ENCODE results near the gene SLC26A11.

The SLC26A11 gene

DNA sequence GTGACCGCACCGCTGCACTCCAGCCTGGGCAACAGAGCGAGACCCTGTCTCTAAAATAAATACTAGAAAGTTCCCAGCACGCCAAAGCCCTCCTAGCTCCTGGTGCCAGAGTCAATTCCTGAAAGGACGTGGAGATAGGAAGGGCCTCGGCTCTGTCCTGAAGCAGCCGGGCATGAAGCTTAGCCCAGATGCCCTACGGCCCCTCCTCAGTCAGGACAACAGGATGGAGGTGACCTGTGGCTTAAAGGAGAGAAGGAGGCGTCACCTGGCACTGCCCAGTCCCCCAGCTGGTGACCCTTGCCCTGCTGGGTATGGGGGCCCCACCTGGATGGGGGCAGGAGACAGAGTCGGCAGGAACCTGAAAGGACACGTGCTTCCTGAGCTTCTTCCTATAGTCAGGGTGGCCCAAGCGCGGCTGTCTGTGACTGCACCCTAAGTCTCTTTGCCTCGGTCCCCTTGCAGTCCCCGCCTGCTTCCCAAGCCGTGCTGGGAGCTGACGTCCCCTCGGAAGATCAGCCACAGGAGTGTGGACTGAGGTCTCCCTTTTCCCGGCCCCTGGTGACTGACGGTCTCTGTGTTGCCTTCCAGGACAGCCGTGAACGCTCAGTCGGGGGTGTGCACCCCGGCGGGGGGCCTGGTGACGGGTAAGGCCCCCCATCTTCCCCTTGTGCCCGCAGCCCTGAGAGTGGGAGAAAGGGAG lies 25.5 kb downstream of the SLC26A11 start:
- no peak overlapping the region for H3K27ac ChIP-seq
- no peak for TF ChIP-seq ZFX (IDR thresholded peaks at IDR 0.05)
- TF ChIP-seq, protein P1, sequence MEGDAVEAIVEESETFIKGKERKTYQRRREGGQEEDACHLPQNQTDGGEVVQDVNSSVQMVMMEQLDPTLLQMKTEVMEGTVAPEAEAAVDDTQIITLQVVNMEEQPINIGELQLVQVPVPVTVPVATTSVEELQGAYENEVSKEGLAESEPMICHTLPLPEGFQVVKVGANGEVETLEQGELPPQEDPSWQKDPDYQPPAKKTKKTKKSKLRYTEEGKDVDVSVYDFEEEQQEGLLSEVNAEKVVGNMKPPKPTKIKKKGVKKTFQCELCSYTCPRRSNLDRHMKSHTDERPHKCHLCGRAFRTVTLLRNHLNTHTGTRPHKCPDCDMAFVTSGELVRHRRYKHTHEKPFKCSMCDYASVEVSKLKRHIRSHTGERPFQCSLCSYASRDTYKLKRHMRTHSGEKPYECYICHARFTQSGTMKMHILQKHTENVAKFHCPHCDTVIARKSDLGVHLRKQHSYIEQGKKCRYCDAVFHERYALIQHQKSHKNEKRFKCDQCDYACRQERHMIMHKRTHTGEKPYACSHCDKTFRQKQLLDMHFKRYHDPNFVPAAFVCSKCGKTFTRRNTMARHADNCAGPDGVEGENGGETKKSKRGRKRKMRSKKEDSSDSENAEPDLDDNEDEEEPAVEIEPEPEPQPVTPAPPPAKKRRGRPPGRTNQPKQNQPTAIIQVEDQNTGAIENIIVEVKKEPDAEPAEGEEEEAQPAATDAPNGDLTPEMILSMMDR (conservative IDR thresholded peaks at IDR 0.05): no peak

DNA sequence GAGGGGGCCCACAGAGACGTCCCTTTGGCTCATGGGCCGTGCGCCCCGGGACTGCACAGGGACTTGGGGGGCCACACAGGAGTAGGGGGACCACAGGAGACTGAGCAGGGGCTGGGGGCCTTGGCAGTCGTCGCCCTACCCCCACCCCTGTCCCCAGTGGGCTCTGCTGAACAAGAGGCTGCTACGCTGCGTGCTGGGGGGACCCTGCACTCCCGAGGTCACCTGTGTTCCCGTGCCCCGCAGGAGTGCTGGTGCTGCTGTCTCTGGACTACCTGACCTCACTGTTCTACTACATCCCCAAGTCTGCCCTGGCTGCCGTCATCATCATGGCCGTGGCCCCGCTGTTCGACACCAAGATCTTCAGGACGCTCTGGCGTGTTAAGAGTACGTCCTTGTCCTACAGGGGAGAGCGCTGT lies 26.0 kb downstream of the SLC26A11 start:
- no peak for TF ChIP-seq ZFX (IDR thresholded peaks at IDR 0.05)
- TF ChIP-seq, protein P1 (conservative IDR thresholded peaks at IDR 0.05): no peak
- H3K27ac ChIP-seq: no peak overlapping the region

DNA sequence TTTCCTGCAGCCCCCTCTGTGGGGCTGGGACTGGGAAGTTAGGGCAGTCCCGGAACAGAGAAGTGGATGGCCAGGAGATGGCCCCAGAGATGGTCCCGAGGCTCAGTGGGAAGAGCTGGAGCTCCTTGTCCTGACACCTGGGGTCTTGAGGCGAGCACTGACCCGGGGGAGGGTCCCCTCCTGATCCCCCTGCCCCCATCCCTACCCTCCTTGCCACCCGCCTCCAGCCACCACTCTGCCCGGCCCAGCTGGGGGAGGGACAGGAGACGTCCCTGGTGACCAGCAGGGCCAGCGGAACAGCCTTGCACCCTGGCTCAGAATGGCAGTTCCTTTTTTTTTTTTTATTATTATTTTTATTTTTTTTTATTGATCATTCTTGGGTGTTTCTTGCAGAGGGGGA lies 26.5 kb downstream of the SLC26A11 start:
- H3K27ac ChIP-seq: no peak overlapping the region
- TF ChIP-seq, protein P1 (conservative IDR thresholded peaks at IDR 0.05): no peak
- no peak for TF ChIP-seq ZFX (IDR thresholded peaks at IDR 0.05)

DNA sequence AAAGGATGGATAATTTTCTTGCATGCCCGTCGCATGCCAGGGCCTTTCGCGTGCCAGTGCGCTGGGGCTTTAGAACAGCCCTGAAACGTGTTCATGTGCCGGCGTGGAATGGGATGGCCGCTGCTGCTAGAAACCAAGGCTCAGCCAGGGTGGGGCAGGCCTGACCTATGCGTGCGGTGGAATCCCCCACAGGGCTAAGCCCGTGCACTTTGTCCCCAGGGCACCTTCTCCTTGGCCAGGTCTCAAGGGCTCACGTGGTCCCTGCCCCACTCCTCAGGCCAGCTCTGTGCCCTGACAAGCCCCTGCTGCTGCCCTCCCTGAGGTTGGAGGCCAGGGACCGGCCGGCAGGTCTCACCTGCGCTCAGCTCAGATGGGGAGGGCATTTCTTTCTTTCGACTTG lies 27.3 kb downstream of the SLC26A11 start:
- TF ChIP-seq, protein P1 (conservative IDR thresholded peaks at IDR 0.05): no peak
- TF ChIP-seq ZFX (IDR thresholded peaks at IDR 0.05): no peak
- H3K27ac ChIP-seq: no peak overlapping the region

DNA sequence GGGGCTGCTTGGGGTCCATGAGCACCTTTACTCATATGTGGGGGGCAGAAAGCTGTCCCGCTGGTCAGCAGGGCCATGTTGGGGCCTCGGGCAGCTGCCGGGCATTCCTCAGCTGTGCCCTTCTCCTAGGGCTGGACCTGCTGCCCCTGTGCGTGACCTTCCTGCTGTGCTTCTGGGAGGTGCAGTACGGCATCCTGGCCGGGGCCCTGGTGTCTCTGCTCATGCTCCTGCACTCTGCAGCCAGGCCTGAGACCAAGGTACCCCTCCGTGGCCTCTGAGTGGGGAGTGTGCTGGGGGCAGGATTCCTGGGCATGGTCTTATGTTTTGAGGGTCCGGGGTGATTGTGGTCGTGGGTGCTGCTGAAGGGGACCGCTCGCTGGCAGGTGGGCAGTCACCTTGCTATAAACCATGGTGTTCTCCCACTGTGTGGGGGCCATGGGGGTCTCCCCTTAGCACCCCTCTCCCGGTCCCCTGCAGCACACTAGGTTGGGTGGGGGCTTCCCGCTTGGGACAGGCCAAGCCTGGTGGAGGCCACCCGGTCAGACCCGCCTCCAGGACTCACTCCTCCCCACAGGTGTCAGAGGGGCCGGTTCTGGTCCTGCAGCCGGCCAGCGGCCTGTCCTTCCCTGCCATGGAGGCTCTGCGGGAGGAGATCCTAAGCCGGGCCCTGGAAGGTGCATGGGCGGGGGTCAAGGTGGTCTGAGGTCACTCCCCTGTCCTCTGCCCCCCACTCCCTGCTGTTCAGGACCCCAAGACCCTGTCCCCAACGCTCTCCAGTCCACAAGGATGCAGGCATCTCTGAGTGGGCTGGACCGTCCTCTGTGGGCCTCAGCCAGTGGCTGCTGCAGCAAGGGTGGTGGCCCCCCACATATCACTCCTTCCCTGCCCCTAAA lies 28.0 kb downstream of the SLC26A11 start:
- TF ChIP-seq ZFX (IDR thresholded peaks at IDR 0.05): no peak
- TF ChIP-seq, protein P1 (conservative IDR thresholded peaks at IDR 0.05): no peak
- no peak overlapping the region for H3K27ac ChIP-seq

DNA sequence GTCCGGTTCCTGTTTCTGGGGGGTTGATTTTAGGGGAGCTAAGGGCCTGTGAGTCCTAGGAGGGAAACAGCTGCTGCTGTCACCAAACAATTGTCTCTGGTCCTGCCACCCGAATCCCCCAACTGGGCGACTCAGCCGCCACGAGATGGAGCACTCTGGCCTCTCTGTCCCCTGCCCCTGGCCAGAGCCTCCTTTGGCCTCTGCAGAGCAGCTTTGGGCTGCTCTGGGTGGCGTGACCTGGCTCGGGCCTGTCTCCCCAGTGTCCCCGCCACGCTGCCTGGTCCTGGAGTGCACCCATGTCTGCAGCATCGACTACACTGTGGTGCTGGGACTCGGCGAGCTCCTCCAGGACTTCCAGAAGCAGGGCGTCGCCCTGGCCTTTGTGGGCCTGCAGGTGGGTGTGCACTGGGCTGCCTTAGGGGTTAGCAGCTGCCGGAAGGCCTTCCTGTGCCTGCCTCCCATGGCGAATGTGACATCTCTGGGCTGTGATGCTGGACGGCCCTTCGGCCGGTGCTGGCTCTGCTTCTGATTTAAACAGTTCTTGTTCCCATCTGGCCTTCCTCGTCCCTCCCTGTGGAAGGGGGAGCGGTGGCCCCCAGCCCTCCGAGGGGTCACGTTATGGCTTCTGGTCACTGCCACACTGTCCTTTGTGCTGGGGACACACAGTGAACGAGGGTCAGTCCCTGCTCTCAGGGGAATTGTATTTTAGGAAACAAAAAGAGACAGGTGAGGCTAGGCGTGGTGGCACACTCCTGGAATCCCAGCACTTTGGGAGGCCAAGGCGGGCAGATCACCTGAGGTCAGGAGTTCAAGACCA lies 28.9 kb downstream of the SLC26A11 start:
- TF ChIP-seq ZFX (IDR thresholded peaks at IDR 0.05): no peak
- TF ChIP-seq, protein P1 (conservative IDR thresholded peaks at IDR 0.05): no peak
- H3K27ac ChIP-seq: no peak overlapping the region
